HL-60 (cell line): ENCODE measurements around the gene CFAP57.

Source experiments
- CTCF ChIP-seq: IDR thresholded peaks from one replicate; pipeline ENCODE4 v1.5.1; 2011; ENCODE audit warnings: low read length, control low read depth, inconsistent platforms; ENCODE audit not compliant: insufficient read depth
- POLR2AphosphoS5 ChIP-seq: IDR thresholded peaks from 2 replicates; pipeline ENCODE4 v1.6.1; 2012; ENCODE audit warnings: low read depth
- SPI1 ChIP-seq: IDR thresholded peaks from 2 replicates; pipeline ENCODE4 v1.6.1; 2012; ENCODE audit warnings: low read depth, mild to moderate bottlenecking, borderline replicate concordance

DNA sequence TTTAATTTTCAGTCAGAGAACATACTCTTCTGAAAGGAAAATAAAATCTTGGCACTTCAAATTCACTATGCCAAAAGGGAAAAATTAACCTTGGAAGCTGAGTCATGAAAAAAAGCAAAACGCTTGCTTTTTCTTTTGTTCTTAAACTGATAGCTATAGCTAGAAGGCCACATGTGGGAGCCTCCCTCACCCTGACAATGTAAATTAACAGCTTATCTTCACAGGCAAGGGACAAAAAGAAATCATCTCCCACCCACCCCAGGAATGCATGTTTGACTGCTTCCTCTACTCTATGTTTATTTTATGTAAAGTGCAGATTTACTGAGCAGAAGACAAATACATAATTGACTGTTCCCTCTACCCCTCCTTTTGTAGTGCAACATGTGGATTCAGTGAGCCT lies 38.1 kb upstream of the CFAP57 start:
- TF ChIP-seq CTCF = no peak
- TF ChIP-seq SPI1 = no peak
- no peak for TF ChIP-seq POLR2AphosphoS5
